DMS79 (cell line): ENCODE results near the gene SLC2A4.
A peak's percentile ranks its signal among the peaks of the same experiment; 100 is the strongest.

Experiments used
- DNase-seq: peaks from one replicate; lab custom pipeline; 2025; lab: John Stamatoyannopoulos, UW

Gene SLC2A4

DNA sequence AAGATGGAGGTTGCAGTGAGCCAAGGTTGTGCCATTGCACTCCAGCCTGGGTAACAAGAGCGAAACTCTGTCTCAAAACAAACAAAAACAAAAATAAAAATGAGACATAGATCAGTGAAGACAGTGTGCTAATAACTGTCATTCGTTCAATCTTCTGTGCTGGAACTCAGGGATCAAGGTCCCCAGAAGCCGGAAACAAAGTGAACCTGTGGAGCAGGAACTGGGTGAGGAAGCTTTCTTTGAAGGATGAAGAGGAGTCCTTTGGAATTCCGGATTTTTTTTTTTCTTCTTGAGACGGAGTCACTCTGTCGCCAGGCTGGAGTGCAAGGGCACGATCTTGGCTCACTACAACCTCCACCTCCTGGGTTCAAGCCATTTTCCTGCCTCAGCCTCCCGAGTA lies 2.1 kb upstream of the SLC2A4 start:
- DNase-seq: no peak

DNA sequence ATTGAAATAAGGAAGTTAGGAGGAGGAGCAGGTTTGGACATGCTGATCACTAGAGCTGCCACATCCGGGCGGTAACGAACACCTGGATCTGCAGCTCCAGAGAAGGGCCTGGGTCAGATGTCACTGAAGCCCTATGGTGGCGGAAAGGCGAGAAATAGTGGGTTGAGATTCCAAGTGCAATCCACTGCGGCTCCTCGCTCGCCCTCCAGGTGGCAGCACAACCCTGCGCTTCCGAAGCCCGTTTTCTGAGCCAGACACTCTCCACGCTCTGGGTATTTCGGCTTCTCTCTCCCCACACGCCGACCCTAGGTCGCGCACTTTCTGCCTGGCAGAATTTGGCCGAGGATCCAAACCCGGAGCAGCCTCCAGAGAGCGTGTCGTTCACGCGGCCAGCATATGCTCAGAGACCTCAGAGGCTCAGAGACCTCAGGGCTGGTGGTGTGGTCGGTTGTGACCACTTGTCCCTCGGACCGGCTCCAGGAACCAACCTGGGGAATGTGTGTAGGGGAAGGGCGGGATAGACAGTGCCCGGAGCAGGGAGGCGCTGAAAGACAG lies 922 bp upstream of the SLC2A4 start:
- peak; percentile 63 for DNase-seq

DNA sequence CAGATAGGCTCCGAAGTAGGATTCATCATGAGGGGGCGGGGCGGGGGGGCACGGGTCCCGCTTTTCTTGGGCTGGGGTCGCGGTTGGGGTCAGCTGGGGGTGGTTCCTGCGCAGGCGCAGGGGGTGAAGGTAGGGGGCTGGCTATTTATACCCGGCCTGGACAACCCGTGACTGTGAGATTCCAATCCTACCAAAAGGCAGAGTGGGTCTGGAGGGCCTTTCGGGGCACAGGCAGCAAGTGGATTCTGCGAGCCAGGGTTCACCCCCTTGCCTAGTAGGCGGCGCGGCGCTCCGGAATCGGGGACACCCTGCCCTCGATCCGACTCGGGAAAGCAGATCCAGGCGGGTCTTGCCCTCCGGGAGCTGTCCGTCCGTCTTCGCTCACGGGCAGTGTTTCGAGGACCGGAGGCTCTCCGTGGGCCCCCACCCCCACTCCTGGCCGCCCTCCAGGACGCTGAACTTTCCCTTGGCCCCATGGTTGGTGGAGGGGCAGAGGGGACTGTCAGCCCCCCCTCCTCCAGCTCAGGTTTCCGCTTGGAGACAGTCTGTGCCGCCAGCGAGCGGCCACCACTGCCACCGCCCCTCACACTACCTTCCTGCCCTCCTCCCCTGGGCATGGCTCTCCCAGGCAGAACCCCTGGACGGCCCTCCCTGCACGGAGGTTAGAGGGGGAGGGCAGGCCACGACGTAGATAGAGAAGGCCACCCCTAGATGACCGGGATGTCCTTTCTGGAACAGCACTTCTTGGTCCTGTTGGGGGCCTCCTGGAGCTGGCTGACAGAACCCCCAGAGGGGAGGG lies 634 bp downstream of the SLC2A4 start:
- no peak for DNase-seq

DNA sequence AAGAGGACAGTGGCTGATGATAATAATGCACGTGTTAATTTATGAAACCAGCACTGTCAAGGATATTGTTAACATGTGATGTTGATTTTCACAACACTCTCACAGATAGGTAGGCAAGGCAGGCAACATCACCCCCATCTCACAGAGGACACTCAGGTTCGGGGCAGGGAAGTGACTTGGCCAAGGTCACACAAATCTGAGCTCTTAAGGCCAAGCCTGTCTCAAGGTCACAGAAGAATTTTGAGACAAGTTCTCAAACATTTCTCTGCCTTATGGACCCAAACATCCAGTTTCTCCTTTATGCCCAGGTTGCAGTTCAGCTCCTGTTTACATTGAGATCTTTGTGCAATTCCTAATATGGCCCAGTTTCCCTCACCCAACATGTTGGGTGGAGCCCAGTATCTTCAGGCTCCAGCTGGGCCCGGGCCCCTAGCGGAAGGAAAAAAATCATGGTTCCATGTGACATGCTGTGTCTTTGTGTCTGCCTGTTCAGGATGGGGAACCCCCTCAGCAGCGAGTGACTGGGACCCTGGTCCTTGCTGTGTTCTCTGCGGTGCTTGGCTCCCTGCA lies 1.3 kb downstream of the SLC2A4 start:
- DNase-seq: no peak

DNA sequence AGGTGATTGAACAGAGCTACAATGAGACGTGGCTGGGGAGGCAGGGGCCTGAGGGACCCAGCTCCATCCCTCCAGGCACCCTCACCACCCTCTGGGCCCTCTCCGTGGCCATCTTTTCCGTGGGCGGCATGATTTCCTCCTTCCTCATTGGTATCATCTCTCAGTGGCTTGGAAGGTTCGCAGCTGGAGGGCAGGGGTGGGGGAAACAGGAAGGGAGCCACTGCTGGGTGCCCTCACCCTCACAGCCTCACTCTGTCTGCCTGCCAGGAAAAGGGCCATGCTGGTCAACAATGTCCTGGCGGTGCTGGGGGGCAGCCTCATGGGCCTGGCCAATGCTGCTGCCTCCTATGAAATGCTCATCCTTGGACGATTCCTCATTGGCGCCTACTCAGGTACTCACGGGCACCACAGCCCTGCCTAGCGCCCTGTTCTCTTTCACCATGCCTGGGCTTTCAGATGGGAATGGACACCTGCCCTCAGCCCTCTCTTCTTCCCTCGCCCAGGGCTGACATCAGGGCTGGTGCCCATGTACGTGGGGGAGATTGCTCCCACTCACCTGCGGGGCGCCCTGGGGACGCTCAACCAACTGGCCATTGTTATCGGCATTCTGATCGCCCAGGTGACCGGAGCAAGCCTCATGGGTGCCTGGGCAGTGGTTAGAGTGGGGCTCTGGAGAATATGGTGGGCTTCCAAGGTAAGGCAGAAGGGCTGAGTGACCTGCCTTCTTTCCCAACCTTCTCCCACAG lies 2.1 kb downstream of the SLC2A4 start:
- DNase-seq: no peak

DNA sequence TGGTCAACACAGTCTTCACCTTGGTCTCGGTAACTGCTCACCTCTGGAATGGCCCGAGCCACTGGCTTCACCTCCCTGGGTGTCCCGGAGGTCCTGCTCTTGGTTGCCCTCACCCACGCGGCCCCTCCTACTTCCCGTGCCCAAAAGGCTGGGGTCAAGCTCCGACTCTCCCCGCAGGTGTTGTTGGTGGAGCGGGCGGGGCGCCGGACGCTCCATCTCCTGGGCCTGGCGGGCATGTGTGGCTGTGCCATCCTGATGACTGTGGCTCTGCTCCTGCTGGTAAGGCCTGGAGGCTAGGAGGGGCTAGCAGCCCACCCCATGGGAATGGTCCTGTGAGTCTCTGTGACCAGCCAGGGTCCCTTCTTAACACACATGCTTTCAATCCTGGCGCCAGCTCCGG lies 3.4 kb downstream of the SLC2A4 start:
- no peak for DNase-seq

DNA sequence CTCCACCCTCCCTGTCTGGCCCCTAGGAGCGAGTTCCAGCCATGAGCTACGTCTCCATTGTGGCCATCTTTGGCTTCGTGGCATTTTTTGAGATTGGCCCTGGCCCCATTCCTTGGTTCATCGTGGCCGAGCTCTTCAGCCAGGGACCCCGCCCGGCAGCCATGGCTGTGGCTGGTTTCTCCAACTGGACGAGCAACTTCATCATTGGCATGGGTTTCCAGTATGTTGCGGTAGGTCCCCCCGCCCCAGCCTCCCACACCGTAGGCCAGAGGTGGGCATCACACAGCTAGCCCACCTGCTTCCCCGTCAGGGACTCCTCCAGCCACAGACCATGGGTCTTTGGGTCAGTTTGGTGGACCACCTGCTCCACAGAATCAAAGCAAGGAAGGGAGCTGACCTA lies 4.2 kb downstream of the SLC2A4 start:
- no peak for DNase-seq

DNA sequence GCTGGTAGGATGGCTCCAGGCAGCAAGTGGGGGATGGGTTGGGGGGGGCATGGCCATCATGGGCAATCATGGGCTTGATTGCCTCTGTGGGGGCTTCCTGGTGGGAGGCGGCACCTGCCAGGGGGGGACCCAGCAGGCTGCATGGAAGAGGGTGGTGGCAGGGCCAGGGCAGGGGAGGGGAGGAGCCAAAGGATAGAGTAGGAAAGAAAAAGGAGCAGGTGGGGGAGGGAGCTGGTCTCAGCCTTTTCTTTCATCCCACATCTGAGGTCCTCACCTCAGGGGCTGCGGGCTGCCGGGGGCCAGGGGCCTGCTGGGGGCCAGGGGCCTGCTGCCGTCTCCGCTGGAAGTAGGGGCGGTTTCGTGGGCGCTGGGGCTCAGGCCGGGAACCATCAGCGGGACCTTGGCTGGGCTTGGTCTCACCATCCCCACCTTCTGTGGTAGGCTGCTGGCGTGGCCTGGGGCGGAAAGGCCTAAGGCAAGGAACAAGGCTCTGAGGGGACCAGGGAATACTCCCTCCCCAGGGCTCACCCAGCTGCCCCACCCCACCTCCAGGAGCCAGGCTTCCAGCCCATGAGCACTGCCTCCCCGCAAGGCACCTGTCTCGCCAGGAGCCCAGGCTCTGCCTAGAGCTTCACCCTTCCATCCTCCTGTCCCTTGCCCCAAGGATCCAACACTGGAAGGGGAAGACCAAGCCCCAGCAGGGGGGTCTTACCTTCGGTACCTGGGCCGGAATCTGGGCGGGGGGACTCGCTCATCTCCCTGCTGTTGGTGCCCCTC lies 7.9 kb downstream of the SLC2A4 start:
- DNase-seq: no peak

DNA sequence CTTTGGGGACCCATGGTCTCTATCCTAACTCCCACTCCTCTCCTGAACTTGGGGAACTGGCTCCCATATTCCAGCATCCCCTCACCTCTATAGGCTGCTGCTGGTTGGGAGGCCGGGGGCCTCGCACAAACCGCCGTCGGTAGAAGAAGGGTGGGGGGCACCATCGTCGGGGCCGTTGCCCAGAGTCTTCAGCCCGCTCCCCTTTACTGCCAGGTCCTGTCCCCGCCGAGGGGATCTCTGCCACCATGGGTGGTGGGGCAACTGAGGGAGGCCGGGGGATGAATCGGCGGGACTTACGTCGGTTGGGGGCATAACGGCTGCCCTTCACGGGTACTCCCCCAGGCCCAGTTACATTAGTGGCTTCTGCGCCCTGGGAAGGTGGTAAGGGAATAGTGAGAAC lies 8.6 kb downstream of the SLC2A4 start:
- no peak for DNase-seq

DNA sequence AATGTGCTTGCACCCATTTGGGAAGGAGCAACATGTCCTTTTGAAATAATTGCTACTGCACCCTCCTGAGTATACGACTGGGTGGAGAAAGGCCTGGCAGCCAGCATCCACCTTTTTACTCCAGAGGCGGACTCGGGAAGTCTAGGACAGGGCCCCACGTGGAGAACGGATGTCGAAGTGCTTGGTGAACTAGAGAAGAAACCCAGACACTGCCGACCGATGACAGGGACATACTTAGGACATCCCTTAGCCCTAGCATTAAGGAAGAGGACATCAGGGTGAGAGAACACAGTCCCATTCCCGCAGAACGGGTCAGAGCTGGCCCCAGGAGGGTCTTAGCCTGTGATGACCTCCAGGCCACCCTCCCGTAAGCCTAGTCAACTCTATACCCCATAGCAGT lies 9.2 kb downstream of the SLC2A4 start:
- no peak for DNase-seq

DNA sequence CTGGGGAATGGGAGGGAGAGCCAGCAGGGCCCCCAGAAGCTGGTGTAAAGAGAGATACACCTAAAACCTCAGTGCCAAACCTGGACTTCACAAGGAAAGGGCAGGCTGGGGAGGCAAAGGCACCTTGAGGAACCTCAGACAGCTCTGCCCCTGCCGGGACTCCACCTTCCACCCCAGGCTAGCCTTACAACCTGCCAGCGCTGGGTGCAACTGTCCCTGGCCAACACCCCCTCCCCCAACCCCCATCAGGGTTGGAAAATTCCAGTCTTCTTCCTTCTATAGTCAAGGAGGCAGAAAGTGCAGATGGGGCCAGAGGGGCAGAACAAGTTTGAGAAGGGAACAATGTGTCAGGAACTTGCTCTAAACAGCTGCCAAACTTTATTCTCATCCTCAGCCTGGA lies 10.7 kb downstream of the SLC2A4 start:
- DNase-seq: no peak

DNA sequence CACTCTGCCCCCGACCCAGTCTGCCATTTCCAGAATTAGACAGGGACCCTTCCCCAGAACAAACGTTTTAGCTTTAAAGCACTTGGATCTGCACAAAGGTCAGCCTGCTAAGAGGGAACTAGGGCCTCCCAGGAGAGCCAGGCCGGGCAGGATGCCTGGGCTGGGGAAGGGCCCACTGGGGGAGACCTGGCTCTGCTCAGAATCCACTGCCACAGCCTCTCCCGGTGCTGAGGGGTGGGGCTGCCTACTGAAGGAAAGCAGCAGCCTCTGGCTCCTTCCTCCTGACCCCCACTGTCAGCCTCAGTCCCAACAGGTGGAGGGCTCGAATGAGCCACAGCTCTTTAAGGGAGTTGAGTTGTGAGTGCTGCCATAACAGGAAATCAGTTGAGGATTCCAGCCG lies 11.2 kb downstream of the SLC2A4 start:
- DNase-seq: no peak

DNA sequence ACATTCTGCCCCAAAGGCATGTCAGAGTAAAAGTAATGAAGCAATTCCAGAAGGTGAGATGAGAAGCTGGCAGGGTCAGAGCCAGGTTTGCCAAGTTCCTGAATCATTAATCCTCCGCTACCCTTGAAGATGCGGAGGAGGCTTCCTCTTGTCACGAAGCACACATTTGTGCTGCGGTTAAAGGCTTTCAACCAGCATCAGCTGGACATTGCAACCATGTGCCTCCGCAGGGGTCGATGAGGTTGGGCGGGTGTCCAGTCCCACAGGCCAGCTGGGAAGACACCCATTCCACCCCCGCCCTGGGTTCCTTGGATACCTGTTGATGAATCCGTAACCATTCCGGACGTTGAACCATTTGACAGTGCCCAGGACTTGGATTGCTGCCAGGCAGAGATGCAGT lies 11.6 kb downstream of the SLC2A4 start:
- no peak for DNase-seq

DNA sequence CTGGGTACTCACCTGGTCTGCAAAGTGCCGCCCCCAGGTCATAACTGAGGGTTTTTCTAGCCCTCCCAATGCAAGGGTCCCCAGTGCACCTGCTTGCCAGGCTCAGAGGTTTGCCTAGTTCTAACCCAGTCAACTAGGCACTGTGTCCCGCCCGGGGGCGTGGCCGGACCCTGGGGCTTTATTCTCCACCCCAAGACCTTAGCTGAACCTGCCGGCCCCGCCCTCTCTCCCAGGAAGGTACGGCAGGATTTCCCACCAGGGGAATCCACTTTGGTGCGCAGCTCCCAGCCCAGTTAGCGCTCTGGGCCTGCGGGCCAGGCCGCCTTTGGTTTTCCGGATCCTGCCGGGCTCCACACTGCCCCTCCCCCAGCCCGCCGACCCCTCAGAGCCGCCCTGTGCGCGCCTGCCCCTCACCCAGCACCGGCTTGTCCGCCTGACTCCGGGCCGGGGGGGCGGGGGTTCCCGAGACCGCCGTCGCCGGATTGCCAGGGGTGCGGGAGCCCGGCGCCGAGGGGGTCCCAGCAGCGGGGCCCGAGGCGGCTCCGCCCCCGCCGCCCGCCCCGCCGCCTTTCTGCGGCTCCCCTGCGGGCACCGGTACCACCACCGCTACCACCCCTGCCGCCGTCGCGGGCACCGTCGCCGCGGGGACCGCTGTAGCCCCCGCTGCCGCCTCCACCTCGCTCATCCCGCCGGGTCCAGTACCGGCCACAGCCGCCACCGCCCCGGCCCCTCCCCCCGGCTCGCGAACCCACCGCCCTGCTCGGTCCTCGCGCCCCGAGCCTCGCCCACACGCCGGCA lies 12.5 kb downstream of the SLC2A4 start:
- DNase-seq: no peak

DNA sequence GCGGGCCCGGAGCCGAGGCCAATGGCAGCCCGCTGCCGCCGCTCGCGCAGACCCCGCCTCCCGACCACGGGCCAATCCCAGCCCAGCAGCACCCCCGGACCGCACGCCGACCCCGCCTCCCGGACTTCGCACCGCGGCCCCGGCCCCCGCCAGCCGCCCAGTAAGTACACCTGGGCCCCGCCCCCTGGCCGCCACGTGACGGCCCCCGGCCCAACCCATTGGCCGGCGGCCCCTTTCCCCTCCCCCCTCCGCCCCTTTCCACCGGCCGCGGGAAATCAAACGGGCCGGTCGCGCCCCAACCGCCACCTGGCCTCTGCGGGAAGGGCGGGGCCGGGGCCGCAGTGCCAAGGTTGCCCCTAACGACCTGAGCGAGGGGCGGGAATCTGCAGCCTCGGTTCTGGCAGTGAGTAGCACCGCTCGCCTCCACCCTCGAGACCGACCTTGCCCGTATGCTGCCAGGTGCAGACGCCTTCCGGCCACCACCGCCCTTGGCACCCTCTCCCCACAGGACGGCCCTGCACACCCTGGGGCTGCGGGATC lies 13.2 kb downstream of the SLC2A4 start, which contains the start of gene YBX2:
YBX2 (minus strand) TSS at position 26 of the 540 bp plus-strand sequence. CDS start 139 bp downstream, outside the sequence.
- peak; percentile 72 for DNase-seq

DNA sequence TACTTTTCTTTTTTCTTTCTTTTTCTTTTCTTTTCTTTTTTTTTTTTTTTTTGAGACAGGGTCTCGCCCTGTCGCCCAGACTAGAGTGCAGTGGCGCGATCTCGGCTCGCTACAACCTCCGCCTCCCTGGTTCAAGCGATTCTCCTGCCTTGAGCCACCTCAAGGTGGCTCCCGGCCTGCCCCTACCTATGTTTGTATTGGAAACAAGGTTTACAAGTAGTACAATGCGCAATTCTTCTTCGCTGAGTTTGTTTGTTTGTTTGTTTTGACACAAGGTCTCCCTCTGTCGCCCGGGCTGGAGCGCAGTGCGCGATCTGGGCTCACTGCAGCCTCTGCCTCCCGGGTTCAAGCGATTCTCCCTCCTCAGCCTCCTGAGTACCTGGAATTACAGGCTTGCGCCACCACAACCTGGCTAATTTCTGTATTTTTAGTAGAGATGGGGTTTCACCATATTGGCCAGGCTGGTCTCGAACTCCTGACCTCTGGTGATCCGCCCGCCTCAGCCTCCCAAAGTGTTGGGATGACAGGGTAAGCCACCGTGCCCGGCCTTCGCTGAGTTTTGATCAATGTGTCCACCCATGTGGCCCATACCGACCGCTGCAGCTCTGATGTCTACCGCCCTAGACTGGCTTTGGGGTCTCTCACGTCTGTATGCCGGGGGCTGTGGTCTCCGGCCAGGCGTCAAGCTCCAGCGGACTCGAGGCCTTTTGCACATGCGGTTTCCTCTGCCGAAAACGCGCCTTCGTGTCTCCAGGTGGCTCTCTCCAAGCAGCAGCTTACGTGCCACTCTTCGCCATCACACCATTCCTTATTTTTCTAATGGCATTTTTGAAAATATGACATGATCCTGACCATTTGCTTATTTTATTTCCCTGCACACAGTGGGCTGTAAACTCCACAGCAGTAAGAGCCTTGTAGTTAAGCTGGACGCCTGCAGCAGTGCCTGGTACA lies 14.0 kb downstream of the SLC2A4 start:
- peak; percentile 32 for DNase-seq

DNA sequence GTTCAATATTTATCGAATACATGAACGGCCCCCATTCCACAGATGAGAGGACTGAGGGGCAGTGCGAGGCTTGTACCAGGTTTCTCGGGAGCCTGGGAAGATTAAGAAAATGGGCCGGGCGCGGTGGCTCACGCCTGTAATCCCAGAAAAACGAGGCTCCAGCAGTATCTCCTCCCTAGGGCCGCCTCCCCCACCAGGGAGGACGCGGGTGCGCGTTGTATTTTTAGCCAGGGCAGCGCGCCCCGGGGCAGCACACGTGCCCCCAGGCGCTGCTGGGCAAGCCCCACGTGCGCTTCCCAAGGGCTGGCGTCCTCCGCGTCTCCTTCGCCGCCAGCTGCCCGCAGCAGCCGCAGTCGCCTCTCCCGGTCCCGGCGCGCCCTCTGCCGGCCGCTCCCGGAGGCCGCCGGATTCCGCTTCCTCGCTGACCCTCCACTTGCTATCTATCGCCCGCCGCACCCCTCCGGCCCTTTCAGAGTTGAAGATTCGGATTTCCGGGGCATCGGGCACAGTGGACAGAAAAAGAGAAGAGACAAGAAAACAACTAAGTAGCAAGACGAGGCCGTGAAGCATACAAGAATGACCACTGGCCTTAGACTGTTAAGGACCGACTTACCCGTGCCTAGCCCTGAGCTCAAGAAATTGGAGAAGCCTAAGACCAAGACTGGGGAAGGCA lies 14.8 kb downstream of the SLC2A4 start:
- DNase-seq: peak; percentile 29

DNA sequence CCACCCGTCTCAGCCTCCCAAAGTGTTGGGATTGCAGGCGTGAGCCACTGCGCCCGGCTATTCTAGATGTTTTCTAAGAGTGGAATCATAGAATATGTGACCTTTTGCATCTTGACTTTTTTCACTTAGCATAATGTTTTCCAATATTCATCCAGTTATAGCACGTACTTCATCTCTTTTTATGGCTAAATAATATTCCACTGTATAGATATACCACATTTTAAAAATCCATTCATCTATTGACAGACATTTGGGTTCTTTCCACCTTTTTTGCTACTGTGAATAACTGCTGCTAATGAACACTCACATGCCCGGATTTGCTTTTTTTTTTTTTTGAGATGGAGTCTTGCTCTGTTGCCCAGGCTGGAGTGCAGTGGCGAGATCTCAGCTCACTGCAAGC lies 22.7 kb downstream of the SLC2A4 start:
- no peak for DNase-seq
